Astrocyte (in vitro differentiated cells and primary cell): ENCODE results near the gene SLC38A10.

Source experiments
- EZH2 ChIP-seq: IDR thresholded peaks from 2 replicates; pipeline ENCODE4 v1.6.1; 2012; ENCODE audit warnings: mild to moderate bottlenecking, low read length, inconsistent platforms; ENCODE audit not compliant: insufficient read depth
- TF ChIP-seq, protein P1 (sequence below): IDR thresholded peaks from 2 replicates; pipeline ENCODE4 v1.5.1; 2011; ENCODE audit warnings: low read depth, mild to moderate bottlenecking, inconsistent platforms, low read length, moderate library complexity; ENCODE audit not compliant: insufficient read depth

DNA sequence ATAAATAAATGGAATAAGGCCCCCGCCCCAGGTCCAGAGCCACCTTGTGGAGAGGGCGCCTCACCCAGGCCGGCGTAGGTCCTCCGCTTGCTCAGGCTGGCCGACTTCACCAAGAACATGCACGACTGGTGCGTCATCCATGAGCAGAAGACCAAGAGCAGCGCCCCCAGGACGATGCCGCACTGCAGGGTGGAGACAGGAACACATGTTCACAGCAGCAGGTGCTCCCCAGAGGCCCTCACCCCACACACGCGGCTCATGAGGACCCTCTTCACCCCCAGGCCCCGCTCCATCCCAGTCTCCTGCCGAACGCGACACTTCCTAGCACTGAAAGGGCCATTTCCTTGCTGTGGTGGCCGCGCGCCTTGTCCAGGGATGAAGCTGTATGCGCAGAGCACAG lies 5.5 kb downstream of the SLC38A10 start:
- no peak for TF ChIP-seq EZH2
- TF ChIP-seq, protein P1, sequence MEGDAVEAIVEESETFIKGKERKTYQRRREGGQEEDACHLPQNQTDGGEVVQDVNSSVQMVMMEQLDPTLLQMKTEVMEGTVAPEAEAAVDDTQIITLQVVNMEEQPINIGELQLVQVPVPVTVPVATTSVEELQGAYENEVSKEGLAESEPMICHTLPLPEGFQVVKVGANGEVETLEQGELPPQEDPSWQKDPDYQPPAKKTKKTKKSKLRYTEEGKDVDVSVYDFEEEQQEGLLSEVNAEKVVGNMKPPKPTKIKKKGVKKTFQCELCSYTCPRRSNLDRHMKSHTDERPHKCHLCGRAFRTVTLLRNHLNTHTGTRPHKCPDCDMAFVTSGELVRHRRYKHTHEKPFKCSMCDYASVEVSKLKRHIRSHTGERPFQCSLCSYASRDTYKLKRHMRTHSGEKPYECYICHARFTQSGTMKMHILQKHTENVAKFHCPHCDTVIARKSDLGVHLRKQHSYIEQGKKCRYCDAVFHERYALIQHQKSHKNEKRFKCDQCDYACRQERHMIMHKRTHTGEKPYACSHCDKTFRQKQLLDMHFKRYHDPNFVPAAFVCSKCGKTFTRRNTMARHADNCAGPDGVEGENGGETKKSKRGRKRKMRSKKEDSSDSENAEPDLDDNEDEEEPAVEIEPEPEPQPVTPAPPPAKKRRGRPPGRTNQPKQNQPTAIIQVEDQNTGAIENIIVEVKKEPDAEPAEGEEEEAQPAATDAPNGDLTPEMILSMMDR = no peak
